Raji (cell line): ENCODE results near the gene RPUSD1.

Experiments
- POLR2A ChIP-seq: IDR thresholded peaks from 2 replicates; pipeline ENCODE4 v1.6.1; 2011; ENCODE audit warnings: low read depth, low read length, control low read depth; ENCODE audit not compliant: insufficient read depth

The RPUSD1 gene

GRCh38 chr16:739560-740458 is 48.4 kb downstream of the RPUSD1 start:
- no peak for TF ChIP-seq POLR2A

DNA sequence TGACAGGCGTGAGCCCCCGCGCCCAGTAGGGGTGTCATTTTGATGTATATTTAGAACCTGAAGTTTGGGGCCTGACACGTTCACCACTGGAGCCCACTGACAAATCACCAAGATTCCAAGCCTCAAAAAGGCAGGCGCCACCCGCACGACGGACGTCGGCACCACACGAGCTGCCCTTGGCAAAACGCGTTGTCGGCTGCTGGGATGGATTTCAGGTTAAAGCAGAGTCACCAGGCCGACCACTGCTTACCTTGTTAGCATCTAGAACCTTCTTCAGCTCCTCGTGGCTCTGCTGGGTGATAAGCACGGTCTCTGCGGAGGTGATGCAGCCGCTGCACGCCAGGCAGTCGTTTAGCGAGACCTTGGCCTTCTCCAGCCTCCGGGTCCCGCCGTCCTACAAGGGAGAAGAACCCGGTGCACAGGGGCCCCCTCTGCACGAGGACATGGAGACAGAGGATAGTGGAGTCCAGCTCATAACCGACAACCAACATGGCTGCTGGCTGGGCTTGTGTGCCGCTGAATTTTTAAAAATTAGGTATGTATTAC is 51.2 kb downstream of the RPUSD1 start:
- no peak for TF ChIP-seq POLR2A

- no peak for TF ChIP-seq POLR2A
Observed at GRCh38 chr16:735982-736453, 52.2 kb downstream of the RPUSD1 start.

DNA sequence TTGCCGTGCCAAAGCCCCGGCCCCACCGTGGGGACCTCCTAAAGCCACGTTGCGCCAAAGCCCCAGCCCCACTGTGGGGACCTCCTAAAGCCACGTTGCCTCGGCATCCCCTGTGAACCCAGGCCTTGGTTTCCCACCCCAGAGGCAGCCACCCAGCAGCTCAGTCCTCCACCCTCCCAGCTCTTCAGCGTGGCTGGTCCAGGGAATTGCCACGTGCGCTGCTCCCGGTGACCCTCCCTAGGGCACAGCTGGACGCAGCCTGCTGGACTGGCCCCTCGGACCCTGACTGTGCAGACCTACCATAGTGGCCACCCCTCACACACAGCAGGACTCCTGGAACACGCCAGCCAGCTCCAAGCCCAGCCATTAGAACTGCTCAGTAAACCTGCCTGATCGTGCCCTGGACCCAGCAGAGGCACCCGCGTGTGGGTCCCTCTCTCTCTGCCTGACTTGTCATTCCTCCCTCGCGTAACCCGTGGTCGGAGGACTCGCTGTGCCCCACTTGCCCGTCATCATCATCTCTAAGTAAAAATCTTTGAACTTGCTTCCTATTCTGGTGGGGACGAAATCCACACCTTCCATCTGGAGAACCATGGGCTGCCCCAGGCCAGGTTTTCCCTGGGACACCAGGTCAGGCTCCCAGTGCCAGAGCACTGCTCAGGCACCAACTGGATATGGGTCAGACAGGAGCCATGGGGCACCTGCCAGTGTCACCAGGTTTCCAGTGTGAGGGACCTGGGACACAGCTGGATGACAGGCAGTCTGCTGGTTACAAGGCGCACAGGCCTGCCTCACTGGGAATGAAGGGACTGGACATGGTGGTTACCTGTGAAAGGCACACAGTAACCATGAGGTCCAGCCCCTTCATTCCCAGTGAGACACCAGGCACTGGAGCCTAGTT is 53.0 kb downstream of the RPUSD1 start:
- TF ChIP-seq POLR2A: no peak
